Transverse colon (tissue), 3 donors: Measurements from ENCODE around the gene ROBO1.

ENCODE experiments used
- POLR2A ChIP-seq: fragments of 450-650 bp; IDR thresholded peaks from one replicate; pipeline ENCODE4 v1.6.1; 2016; ENCODE audit warnings: antibody characterized with exemption, mild to moderate bottlenecking, moderate library complexity
- TF ChIP-seq, protein P1 (sequence below), 5 experiments: fragments of 200-600 bp in 3 of 5; fragments of 450-650 bp in 2 of 5; sonication (generic) in 3 of 5; IDR thresholded peaks; 1 replicate in 2 of 5; 2 replicates in 3 of 5; pipeline ENCODE4 v1.5.1; 2016 to 2017; ENCODE audit warnings: antibody characterized with exemption in 5 of 5, inconsistent platforms in 3 of 5, mild to moderate bottlenecking in 2 of 5, moderate library complexity in 1 of 5

DNA sequence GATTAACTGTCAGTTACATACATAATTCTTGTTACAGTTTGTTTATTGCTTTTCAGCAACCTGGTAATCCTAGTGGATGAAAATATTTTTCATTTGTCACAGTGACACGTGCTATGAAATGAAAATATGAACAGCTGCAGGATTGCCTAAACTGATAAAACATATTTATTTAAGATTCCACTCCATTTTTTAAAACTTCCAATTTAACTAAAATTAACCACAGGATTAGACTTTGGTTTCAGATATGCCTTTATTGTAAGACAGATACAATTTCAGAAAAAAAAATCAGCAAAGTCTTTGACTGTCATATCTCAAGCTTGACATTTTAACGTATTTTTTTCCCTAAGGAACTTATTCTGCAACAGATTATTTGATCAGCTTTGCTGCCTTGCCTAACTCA, 550.7 kb downstream of the ROBO1 start:
- TF ChIP-seq, protein P1, sequence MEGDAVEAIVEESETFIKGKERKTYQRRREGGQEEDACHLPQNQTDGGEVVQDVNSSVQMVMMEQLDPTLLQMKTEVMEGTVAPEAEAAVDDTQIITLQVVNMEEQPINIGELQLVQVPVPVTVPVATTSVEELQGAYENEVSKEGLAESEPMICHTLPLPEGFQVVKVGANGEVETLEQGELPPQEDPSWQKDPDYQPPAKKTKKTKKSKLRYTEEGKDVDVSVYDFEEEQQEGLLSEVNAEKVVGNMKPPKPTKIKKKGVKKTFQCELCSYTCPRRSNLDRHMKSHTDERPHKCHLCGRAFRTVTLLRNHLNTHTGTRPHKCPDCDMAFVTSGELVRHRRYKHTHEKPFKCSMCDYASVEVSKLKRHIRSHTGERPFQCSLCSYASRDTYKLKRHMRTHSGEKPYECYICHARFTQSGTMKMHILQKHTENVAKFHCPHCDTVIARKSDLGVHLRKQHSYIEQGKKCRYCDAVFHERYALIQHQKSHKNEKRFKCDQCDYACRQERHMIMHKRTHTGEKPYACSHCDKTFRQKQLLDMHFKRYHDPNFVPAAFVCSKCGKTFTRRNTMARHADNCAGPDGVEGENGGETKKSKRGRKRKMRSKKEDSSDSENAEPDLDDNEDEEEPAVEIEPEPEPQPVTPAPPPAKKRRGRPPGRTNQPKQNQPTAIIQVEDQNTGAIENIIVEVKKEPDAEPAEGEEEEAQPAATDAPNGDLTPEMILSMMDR (IDR thresholded peaks at IDR 0.05): no peak
- TF ChIP-seq POLR2A: no peak
